ENCODE measurements around the gene COTL1. TPM values are rescaled to one million over a fixed set of nuclear protein-coding genes. Genes with fewer than 3 reads are reported as not detected.

Gene COTL1
- total RNA-seq, 1 donor from 2014 or later: 531 TPM

DNA sequence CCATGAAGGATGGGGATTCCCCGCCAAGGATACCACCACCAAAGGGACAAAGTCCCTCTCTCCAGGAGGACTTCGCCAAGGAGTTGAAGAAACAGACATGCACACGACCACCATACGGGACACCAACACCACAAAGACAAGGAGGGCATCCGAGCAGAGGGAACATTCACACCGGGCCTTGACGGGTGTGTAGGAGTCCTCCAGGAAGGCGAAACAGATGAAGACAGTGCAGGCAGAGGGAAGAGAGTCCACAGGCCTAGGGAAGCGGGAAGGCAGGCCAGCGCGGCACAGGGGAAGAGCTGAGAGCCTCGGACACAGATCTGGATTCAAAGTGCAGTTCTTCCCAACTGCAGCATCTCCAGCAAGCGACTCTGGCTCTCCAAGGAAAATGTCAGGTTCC, 10.8 kb downstream of the COTL1 start:
- no peak for DNase-seq (ENCODE audit: low spot score)
- intact Hi-C loops (cut with micrococcal nuclease): no loop called here
- H3K36me3 Mint-ChIP-seq (ENCODE audit: low read depth): peaks cover 64% of the 10 kb centered on the region

DNA sequence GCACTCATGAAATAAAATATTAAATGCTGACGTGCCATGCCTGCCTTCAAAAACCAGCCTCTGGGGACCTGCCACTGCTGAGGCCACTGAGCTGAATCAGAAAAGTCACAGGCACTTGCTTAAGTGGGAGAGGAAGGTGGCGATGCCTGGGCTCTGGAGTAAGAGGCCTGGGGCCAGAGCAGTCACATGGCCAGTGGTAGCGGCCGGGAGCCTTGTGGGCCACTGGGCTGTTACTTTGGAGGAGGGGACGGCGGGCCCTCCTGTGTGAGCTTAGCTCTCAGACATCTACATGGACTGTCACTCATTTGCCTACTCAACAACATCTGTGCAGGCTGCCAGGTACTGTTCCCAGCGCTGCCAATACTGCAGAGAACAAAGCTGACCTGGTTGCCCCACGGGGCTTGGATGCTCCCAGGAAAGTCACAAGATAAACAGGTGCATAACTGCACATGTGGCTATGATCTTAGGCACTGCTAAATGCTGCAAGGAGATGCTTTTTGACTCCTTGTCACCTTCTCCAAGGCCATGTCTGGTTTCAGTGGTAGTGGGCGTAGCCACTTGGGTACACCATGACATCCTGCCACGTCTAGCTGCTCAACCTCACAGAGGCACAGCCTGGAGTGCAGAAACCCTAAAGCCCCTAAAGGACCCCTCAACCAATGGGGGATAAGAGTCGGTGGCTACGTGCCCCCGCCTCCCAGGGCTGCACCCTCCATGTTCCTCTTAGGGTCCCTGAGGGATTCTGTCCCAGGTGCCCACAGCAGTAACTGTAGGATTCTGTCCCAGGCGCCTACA, 11.6 kb downstream of the COTL1 start:
- H3K4me1 Mint-ChIP-seq (ENCODE audit: low read depth): peaks cover 89% of the 10 kb centered on the region
- peaks cover 59% of the 10 kb centered on the region for H3K36me3 Mint-ChIP-seq (ENCODE audit: low read depth)
- H3K9me3 Mint-ChIP-seq: no peaks in the 10 kb centered on the region
- peak; percentile 54 for DNase-seq (ENCODE audit: low spot score)
- intact Hi-C loops (cut with micrococcal nuclease): no loop called here
- H3K4me3 Mint-ChIP-seq: peak overlapping the region; percentile 75
- peak overlapping the region; percentile 80 for H3K27ac Mint-ChIP-seq
- no peaks in the 10 kb centered on the region for H3K27me3 Mint-ChIP-seq (ENCODE audit: insufficient read depth)

More for the DNA sequence above, 10.8 kb downstream of the COTL1 start:
- Mint-ChIP-seq H3K4me3 (peak overlapping the region; percentile 75), H3K9me3 (no peaks in the 10 kb centered on the region), H3K4me1 (ENCODE audit: low read depth) (peaks cover 89% of the 10 kb centered on the region), H3K27me3 (ENCODE audit: insufficient read depth) (no peaks in the 10 kb centered on the region), H3K27ac (peak overlapping the region; percentile 80)

DNA sequence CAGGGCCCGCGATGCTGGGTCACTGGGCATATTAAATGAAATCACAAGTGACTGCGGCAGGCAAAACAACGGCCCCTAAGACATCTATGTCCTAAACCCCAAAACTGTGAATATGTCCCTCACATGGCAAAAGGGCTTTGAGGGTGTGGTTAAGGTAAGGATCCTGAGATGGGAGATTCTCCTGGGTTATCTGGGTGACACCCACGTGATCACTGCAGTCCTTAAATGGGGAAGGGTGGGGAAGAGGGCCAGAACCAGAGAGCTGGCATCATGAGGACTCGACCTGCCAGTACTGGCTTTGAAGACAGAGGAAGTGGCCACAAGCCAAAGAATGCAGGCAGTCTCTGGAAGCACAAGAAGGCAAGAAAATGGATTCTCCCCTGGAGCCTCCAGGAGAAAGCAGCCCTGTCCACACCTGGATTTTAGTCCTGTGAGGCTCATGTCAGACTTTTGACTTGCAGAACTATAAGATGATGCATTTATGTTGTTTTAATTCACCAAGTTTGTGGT, 12.5 kb downstream of the COTL1 start:
- intact Hi-C loops (cut with micrococcal nuclease): no loop called here
- H3K27ac Mint-ChIP-seq: peak overlapping the region; percentile 32
- no peaks in the 10 kb centered on the region for H3K9me3 Mint-ChIP-seq

DNA sequence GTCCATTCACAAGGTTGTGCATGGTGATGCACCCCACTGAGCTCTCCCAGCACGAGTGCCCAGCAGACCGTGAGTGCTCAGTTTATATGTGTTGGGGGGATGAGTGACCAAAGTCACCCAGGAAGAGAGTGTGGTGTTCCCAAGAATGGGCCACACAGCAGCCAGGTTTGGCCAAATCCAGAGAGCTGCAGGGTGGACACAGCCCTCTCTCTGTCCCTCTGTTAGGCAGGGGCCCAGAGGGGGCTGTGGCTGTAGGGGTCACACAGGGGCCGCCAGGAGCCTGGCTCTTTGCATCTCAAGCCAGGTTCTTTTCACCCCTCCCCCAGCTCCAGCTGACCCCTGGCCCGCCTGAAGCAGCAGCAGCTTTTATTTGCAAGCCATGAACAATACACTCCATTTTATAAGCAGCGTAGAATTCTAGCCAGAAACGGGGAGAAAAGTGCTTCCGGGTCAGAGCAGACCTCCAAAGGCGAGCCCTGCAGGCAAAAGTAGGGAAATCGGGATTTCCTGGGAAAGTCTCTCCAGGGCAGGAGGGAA, 13.3 kb downstream of the COTL1 start:
- H3K9me3 Mint-ChIP-seq: no peaks in the 10 kb centered on the region
- no peaks in the 10 kb centered on the region for H3K27me3 Mint-ChIP-seq (ENCODE audit: insufficient read depth)
- H3K36me3 Mint-ChIP-seq (ENCODE audit: low read depth): peaks cover 41% of the 10 kb centered on the region
- intact Hi-C loops (cut with micrococcal nuclease): no loop called here
- H3K4me1 Mint-ChIP-seq (ENCODE audit: low read depth): peaks cover 89% of the 10 kb centered on the region
- H3K27ac Mint-ChIP-seq: peak overlapping the region; percentile 83
- H3K4me3 Mint-ChIP-seq: peak overlapping the region; percentile 57
- DNase-seq (ENCODE audit: low spot score): no peak

More for the DNA sequence above, 12.5 kb downstream of the COTL1 start:
- no peak for DNase-seq (ENCODE audit: low spot score)
- no peaks in the 10 kb centered on the region for H3K27me3 Mint-ChIP-seq (ENCODE audit: insufficient read depth)
- H3K36me3 Mint-ChIP-seq (ENCODE audit: low read depth): peaks cover 50% of the 10 kb centered on the region
- peaks cover 89% of the 10 kb centered on the region for H3K4me1 Mint-ChIP-seq (ENCODE audit: low read depth)
- H3K4me3 Mint-ChIP-seq: no peak overlapping the region

DNA sequence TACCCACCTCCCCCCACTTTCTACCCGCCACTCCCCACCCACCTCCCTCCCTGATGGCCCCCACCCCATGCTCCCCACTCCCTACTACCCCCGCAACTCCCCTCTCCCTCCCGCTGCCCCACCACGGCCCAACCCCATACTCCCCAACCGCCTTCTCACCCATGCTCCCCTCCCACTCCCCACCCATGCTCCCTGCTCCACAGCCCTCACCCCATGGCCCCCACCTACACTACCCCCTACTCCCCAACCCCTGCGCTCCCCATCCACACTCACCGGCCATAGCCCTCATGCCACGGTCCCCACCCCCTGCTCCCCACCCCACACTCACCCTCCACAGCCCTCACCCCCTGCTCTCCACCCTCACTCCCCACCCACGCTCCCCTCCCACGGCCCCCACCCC, 13.9 kb downstream of the COTL1 start:
- peaks cover 39% of the 10 kb centered on the region for H3K36me3 Mint-ChIP-seq (ENCODE audit: low read depth)
- peaks cover 88% of the 10 kb centered on the region for H3K4me1 Mint-ChIP-seq (ENCODE audit: low read depth)
- H3K27me3 Mint-ChIP-seq (ENCODE audit: insufficient read depth): no peaks in the 10 kb centered on the region
- H3K9me3 Mint-ChIP-seq: no peaks in the 10 kb centered on the region
- peak overlapping the region; percentile 59 for H3K27ac Mint-ChIP-seq
- H3K4me3 Mint-ChIP-seq: no peak overlapping the region
- no peak for DNase-seq (ENCODE audit: low spot score)
- intact Hi-C loops (cut with micrococcal nuclease): no loop called here

DNA sequence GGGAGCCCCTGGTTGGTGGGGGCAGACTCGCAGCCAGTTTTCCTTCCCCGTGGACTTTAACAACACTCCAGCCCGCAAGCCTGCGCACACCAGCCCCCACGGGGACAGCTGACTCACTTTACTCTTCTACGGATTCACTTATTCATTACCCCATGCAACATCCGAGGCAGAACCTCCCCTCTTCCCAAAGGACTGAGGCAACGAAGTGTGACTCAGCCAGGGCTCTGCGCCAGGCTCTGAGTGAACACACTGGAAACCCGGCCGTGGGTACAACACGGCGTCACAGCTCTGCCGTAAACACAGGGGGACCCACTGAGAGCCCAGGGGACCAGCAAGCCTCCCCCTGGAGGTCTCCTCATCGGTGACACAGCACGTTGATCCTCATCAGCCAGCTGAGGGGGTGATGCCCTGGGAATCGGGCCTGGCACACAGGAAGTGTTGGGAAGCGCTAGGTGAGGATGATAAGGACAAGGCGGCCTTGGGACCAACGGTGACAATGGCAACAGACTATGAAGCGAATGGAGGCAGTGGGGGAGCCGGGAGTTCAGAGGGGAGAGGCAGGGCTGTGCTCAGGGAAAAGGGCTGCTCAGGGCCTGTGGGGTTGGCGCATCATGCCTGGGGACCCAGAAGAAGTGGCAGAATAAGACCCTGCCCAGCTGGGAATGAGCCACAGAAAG, 14.6 kb downstream of the COTL1 start:
- Mint-ChIP-seq H3K36me3 (ENCODE audit: low read depth) (peaks cover 38% of the 10 kb centered on the region), H3K4me1 (ENCODE audit: low read depth) (peaks cover 84% of the 10 kb centered on the region), H3K27ac (peak overlapping the region; percentile 69), H3K4me3 (no peak overlapping the region), H3K27me3 (ENCODE audit: insufficient read depth) (no peaks in the 10 kb centered on the region), H3K9me3 (no peaks in the 10 kb centered on the region)
- intact Hi-C loops (cut with micrococcal nuclease): no loop called here
- no peak for DNase-seq (ENCODE audit: low spot score)

DNA sequence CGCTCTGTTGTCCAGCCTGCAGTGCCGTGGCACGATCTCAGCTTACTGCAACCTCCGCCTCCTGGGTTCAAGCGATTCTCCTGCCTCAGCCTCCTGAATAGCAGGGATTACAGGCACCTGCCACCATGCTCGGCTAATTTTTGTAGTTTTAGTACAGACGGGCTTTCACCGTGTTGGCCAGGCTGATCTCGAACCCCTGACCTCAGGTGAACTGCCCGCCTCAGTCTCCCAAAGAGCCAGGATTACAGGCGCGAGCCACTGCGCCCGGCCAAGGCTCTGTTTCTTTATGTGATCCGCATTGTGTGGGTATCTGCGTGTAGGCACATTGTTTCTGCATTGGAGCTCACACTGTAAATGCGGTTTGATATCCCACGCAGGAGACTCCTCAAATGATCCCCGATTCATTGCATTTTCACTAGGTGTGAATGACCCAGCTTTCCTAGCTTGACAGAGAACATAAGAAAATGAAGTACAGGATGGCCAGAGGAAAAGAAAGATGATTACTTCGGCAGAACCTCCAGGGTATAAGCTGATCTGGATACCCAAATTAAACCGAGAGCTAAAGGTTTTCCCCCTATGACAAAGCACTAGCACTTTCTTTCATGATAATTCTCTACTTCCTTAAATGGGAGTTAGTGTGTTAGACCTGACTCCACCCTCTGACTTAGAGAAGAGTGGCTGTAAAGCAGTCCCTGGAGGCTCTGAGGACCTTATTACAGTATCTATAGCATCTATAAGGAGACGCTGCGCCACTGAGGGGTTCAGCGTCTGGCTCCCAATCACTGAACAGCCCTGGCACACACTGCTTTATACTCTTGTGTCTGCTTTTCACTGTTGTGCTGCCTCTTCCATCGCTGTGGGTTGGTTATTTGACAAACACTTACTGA, 17.3 kb downstream of the COTL1 start:
- Mint-ChIP-seq H3K9me3 (no peaks in the 10 kb centered on the region), H3K36me3 (ENCODE audit: low read depth) (peaks cover 33% of the 10 kb centered on the region), H3K4me1 (ENCODE audit: low read depth) (peaks cover 84% of the 10 kb centered on the region), H3K27ac (peak overlapping the region; percentile 97), H3K4me3 (peak overlapping the region; percentile 80), H3K27me3 (ENCODE audit: insufficient read depth) (no peaks in the 10 kb centered on the region)
- peak; percentile 31 for DNase-seq (ENCODE audit: low spot score)
- intact Hi-C loops (cut with micrococcal nuclease): loop anchor here (1.0 to 2.0 kb wide), 7 partner anchors 8 to 94 kb away; partner anchors contain the start of genes COTL1 and KLHL36

DNA sequence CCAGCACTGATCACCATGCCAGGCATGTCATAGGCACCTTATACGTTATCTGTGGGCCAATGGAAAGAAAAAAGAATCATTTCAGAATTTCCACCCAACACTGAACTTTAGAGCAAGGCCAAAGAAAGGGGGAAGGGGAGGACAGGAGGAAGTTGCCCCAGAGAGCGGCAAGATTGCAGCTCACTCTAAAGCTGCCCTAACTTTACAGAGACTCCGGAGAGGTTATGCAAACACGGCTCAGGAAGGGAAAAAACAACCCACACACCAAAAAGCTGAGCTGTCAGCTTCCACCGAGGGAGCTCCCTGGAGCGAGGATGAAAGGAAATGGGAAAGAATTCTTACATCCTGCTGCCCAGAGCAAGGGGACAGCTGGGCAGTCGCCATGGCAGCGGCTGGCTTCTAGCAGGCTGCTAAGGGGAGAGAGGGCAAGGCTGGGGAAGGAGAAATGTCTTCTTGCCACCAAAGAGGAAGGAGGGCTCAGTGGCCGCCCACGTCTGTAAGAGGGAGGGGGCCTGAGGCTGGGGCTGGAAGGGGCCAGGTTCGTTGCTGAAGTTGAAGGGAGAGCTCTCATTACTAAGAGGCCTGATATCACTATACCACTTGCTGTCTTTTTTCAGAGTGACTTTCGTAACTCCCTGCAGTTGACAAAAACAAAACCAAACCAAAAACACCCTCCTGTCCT, 18.2 kb downstream of the COTL1 start:
- H3K4me3 Mint-ChIP-seq: peak overlapping the region; percentile 80
- DNase-seq (ENCODE audit: low spot score): peak; percentile 46
- H3K9me3 Mint-ChIP-seq: no peaks in the 10 kb centered on the region
- H3K36me3 Mint-ChIP-seq (ENCODE audit: low read depth): peaks cover 35% of the 10 kb centered on the region
- no peaks in the 10 kb centered on the region for H3K27me3 Mint-ChIP-seq (ENCODE audit: insufficient read depth)
- intact Hi-C loops (cut with micrococcal nuclease): loop anchor here (1.0 to 2.0 kb wide), 6 partner anchors 9 to 88 kb away; partner anchors contain the start of genes COTL1 and KLHL36
- H3K27ac Mint-ChIP-seq: peak overlapping the region; percentile 97
- H3K4me1 Mint-ChIP-seq (ENCODE audit: low read depth): peaks cover 84% of the 10 kb centered on the region

DNA sequence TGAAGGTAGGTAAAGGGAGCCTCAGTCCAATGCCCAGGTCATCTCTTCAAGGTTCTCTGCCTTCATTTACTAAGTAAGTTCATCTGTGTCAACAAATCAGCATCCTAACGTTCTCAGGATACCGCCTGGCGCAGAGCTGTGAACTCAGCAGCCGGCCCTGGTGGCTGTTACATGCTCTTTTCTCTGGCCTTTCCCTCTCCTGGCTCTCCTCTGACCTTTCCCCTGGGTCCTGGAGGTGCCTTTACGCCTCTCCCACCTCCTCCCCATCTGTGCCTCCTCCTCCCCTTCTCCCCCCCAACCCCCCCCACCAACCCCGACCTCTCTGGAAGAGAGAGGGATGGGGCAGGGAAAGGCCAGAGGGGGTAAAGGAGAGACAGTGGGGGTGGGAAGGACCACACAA, 19.5 kb downstream of the COTL1 start:
- Mint-ChIP-seq H3K27me3 (ENCODE audit: insufficient read depth) (no peaks in the 10 kb centered on the region), H3K4me1 (ENCODE audit: low read depth) (peaks cover 86% of the 10 kb centered on the region), H3K27ac (peak overlapping the region; percentile 97), H3K36me3 (ENCODE audit: low read depth) (peaks cover 34% of the 10 kb centered on the region), H3K9me3 (no peaks in the 10 kb centered on the region), H3K4me3 (peak overlapping the region; percentile 74)
- intact Hi-C loops (cut with micrococcal nuclease): no loop called here
- no peak for DNase-seq (ENCODE audit: low spot score)

DNA sequence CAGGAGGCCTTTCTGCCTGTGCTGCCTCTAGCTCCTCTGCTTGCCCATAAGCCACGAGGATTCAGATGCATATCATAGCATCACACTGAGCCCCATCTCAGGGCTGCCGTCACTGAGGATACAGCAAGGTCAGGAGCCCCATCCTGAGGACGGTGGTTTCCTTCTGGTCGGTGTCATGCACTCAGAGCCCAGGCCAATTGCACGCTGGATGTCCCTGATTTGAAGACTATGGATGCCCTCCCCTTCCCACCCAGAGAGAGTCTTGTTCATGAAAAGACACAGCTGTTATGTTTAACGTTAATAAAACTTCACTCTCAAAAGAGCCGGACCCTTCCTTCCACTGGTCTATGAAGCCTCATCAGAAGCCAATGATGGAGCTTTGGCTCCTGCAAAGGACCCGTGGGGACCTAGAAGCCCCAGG, 19.9 kb downstream of the COTL1 start:
- Mint-ChIP-seq H3K36me3 (ENCODE audit: low read depth) (peaks cover 33% of the 10 kb centered on the region), H3K27me3 (ENCODE audit: insufficient read depth) (no peaks in the 10 kb centered on the region), H3K27ac (peak overlapping the region; percentile 97), H3K4me1 (ENCODE audit: low read depth) (peaks cover 84% of the 10 kb centered on the region), H3K4me3 (peak overlapping the region; percentile 74), H3K9me3 (no peaks in the 10 kb centered on the region)
- intact Hi-C loops (cut with micrococcal nuclease): no loop called here
- peak; percentile 30 for DNase-seq (ENCODE audit: low spot score)

DNA sequence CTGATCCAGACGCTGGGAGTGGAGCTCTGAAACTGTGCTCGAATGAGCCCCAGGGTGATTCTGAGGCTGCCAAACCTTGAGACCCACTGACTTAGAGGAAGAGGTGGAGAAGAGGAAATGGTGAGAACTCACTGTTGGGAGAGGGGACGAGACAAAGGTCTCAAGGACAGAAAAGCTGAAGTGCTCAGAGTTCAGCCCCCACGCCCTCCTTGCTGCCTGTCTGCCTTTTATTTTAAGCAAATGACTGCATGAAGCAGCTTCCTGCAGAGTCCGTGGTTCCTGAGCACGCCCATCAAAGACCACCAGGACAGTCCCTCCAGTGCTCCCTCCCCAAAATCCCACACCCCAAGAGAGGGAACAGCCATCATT, 20.4 kb downstream of the COTL1 start:
- Mint-ChIP-seq H3K27ac (peak overlapping the region; percentile 97), H3K4me1 (ENCODE audit: low read depth) (peaks cover 86% of the 10 kb centered on the region), H3K36me3 (ENCODE audit: low read depth) (peaks cover 38% of the 10 kb centered on the region), H3K9me3 (no peaks in the 10 kb centered on the region), H3K4me3 (peak overlapping the region; percentile 74), H3K27me3 (ENCODE audit: insufficient read depth) (no peaks in the 10 kb centered on the region)
- no peak for DNase-seq (ENCODE audit: low spot score)
- intact Hi-C loops (cut with micrococcal nuclease): no loop called here

All from activated T-helper 1 cell treated with anti-CD3 and anti-CD28 coated beads, Interleukin-12 subunit alpha, Interleukin-12 subunit beta, Interleukin-2, Interleukin-4 antibody, amounts not matched to agents 30 ng/mL and 10 ng/mL and 1 ng/mL, durations not matched to agents 14 hours and 24 hours and 36 hours (primary cell).